Transverse colon (tissue), 4 donors: ENCODE measurements around the gene SORCS3. TPM values are rescaled to one million over a fixed set of nuclear protein-coding genes. Genes with fewer than 3 reads are reported as not detected.

ENCODE experiments used
- DNase-seq: peaks from one replicate; pipeline ENCODE4 v3.0.0-alpha.2; 2019
- H3K27ac ChIP-seq, 4 donors: fragments of 200-600 bp; sonication (generic); 2 replicates each; pipeline ENCODE4 v1.5.1; 2016 to 2018; ENCODE audit warnings: inconsistent platforms in 4 of 4
- H3K27me3 ChIP-seq: fragments of 200-600 bp; sonication (generic); 2 replicates; pipeline ENCODE4 v1.5.1; 2017; ENCODE audit warnings: inconsistent platforms
- H3K36me3 ChIP-seq, 4 donors: fragments of 200-600 bp; sonication (generic); 2 replicates each; pipeline ENCODE4 v1.5.1; 2017 to 2019; ENCODE audit warnings: inconsistent platforms in 4 of 4
- H3K4me1 ChIP-seq, 4 donors: fragments of 200-600 bp; sonication (generic); 2 replicates each; pipeline ENCODE4 v1.5.1; 2017 to 2020; ENCODE audit warnings: inconsistent platforms in 4 of 4
- H3K4me3 ChIP-seq, 4 donors: fragments of 200-600 bp; sonication (generic); 1 replicate in 1 of 4; 2 replicates in 3 of 4; pipeline versions ENCODE4 v1.5.1 to v1.6.1; 2017 to 2019; ENCODE audit warnings: inconsistent platforms in 4 of 4
- H3K9me3 ChIP-seq, 2 donors: fragments of 200-600 bp; sonication (generic); 2 replicates each; pipeline ENCODE4 v1.5.1; 2017 to 2019; ENCODE audit warnings: inconsistent platforms in 2 of 2
- EP300 ChIP-seq: sonication (generic); formaldehyde crosslinking; IDR thresholded peaks from one replicate; pipeline ENCODE4 v1.6.1; 2017; ENCODE audit warnings: antibody characterized with exemption, low read depth
- POLR2A ChIP-seq: fragments of 450-650 bp; IDR thresholded peaks from one replicate; pipeline ENCODE4 v1.6.1; 2016; ENCODE audit warnings: antibody characterized with exemption, mild to moderate bottlenecking, moderate library complexity
- POLR2AphosphoS5 ChIP-seq, 3 donors: sonication (generic); formaldehyde crosslinking; IDR thresholded peaks; one replicate each; pipeline ENCODE4 v1.6.1; 2016; ENCODE audit warnings: antibody characterized with exemption in 3 of 3
- WGBS, 2 donors: methylation state at CpG; one replicate each; pipeline ENCODE4 v1.1.5; 2018; ENCODE audit warnings: low coverage in 1 of 2; 5-methylcytosine and 5-hydroxymethylcytosine counted together
- in situ Hi-C, 4 donors: fragments of 200-750 bp; cut with MboI; loops; one replicate each; pipeline versions ENCODE4 v1.15.0 to v1.15.1; 2017; ENCODE audit warnings: low sequenced_read_pairs in 3 of 4, low pct_ligation_motif_present in 1 of 4, low pct_unique_long_range_greater_than_20kb in 1 of 4
- intact Hi-C: fragments of 100-400 bp; cut with DNase I; formaldehyde crosslinking; loops from one replicate; pipeline ENCODE4 v1.15.1; 2023; ENCODE audit warnings: low total_unique reads
- total RNA-seq, 4 donors: library from RNA; depleted of rRNA; stranded (reverse); fragments of >200 nt; gene quantifications; one replicate each; pipeline ENCODE4 v1.1.0, GENCODE V29; 2016
- TF ChIP-seq, protein P1 (sequence below), 5 experiments: fragments of 200-600 bp in 3 of 5; fragments of 450-650 bp in 2 of 5; sonication (generic) in 3 of 5; IDR thresholded peaks; 1 replicate in 2 of 5; 2 replicates in 3 of 5; pipeline ENCODE4 v1.5.1; 2016 to 2017; ENCODE audit warnings: antibody characterized with exemption in 5 of 5, inconsistent platforms in 3 of 5, mild to moderate bottlenecking in 2 of 5, moderate library complexity in 1 of 5

Gene SORCS3
- total RNA-seq, 4 donors from 2014 or later = 0.14 to 0.32 TPM; not detected in 2

GRCh38 chr10:105183536-105183935, 542.4 kb downstream of the SORCS3 start:
- Histone ChIP-seq H3K27me3 (no peaks in the 10 kb centered on the region), H3K4me3 (no peak overlapping the region), H3K36me3 (no peaks in the 10 kb centered on the region), H3K27ac (no peak overlapping the region), H3K4me1 (no peaks in the 10 kb centered on the region), H3K9me3 (no peaks in the 10 kb centered on the region)
- no peak for DNase-seq
- TF ChIP-seq EP300 (no peak), POLR2AphosphoS5 (IDR thresholded peaks at IDR 0.05) (no peak), POLR2A (no peak)
- TF ChIP-seq, protein P1, sequence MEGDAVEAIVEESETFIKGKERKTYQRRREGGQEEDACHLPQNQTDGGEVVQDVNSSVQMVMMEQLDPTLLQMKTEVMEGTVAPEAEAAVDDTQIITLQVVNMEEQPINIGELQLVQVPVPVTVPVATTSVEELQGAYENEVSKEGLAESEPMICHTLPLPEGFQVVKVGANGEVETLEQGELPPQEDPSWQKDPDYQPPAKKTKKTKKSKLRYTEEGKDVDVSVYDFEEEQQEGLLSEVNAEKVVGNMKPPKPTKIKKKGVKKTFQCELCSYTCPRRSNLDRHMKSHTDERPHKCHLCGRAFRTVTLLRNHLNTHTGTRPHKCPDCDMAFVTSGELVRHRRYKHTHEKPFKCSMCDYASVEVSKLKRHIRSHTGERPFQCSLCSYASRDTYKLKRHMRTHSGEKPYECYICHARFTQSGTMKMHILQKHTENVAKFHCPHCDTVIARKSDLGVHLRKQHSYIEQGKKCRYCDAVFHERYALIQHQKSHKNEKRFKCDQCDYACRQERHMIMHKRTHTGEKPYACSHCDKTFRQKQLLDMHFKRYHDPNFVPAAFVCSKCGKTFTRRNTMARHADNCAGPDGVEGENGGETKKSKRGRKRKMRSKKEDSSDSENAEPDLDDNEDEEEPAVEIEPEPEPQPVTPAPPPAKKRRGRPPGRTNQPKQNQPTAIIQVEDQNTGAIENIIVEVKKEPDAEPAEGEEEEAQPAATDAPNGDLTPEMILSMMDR (IDR thresholded peaks at IDR 0.05) = no peak
- intact Hi-C loops (no loop called here), in situ Hi-C loops (no loop called here)
- 97 to 100% methylated on average over 4 of the region's 4 CpGs for WGBS, 2 donors

DNA sequence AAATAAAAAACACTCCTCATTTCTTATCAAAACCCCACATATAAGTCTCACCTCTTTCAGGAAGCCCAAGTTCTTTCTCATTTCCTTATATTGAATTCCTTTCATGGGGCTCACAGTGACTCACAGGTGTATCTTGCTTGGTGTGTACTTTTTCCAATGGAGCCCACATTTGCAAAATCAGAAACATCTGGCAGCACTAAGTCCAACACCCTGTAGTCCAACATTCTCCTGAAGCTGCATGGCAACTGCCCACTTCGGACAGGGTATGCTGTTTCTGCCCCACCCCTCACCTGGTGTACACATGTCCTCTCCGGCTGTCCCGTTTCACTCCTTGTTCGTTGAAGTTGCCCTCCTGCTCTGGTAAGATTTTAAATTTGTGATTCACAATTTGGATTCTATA, 544.1 kb downstream of the SORCS3 start:
- no peaks in the 10 kb centered on the region for H3K4me1 ChIP-seq
- intact Hi-C loops (no loop called here), in situ Hi-C loops (no loop called here)
- TF ChIP-seq POLR2AphosphoS5 (IDR thresholded peaks at IDR 0.05) = no peak
- TF ChIP-seq EP300 = no peak
- TF ChIP-seq, protein P1 (IDR thresholded peaks at IDR 0.05) = no peak
- no peak for TF ChIP-seq POLR2A
- H3K9me3 ChIP-seq = no peaks in the 10 kb centered on the region
- no peaks in the 10 kb centered on the region for H3K27me3 ChIP-seq
- no peak overlapping the region for H3K27ac ChIP-seq
- no peak overlapping the region for H3K4me3 ChIP-seq
- no peak for DNase-seq
- H3K36me3 ChIP-seq = no peaks in the 10 kb centered on the region
- WGBS, 2 donors = 79 to 81% methylated on average over 4 of the region's 4 CpGs

DNA sequence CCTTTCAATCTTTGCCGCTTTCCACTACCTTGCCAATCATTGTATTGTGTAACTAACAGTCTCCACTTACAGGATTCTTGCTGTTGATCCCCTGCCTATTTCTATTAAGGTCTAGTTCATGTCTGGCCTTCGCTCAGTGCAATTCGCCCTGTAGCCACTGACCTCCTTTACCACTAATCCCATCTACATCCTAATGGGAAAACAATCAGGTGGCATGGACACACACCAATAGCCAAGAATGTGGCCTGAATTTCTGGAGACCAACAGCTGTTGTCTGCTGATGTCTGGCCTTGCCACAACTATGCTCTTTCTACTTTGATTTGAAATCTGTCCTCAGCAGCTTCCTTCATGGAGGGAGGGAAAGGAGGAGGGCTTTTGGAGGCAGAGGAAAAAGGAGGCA, 546.2 kb downstream of the SORCS3 start:
- Histone ChIP-seq H3K4me3 (no peak overlapping the region), H3K36me3 (no peaks in the 10 kb centered on the region), H3K4me1 (no peaks in the 10 kb centered on the region), H3K9me3 (no peaks in the 10 kb centered on the region), H3K27me3 (no peaks in the 10 kb centered on the region), H3K27ac (no peak overlapping the region)
- in situ Hi-C loops = no loop called here
- 86 to 90% methylated on average over 2 to 3 of the region's 3 CpGs for WGBS, 2 donors
- TF ChIP-seq POLR2A = no peak
- no peak for TF ChIP-seq EP300
- TF ChIP-seq POLR2AphosphoS5 (IDR thresholded peaks at IDR 0.05) = no peak
- TF ChIP-seq, protein P1 (IDR thresholded peaks at IDR 0.05) = no peak
- intact Hi-C loops = no loop called here
- DNase-seq = no peak

DNA sequence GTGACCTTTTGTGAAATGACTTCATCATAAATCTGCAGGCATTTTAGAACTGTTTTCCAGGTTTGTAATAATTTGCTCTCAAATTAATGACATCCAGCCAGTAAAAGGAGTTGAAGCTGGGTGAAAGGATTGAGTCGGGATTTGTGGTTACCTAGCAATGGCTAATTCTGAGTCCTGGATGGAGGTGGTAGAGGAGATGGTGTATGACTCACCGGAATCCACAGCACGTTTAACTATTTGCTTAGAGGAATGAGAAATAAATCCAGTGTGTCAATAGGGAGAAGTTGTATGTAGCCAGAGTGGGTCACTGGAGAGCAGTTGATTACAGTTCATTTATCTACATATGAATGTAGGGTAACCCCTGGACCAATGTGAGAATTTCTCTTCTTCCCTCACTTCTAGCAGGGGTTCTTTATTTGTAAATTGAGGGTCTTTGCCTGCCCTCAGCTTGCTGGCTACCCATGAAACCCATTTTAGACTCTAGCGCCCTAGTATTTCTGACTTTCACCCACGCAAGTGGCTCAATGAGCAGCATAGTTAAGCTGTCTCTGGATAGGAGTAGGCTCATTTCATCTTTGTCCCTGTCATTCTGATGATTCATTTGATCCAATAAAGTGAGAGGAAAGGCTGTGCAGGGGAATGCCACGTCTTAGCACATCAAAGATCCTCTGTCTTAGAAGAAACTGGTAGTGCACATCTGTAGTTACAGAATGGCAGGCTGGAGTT, 547.8 kb downstream of the SORCS3 start:
- no peaks in the 10 kb centered on the region for H3K36me3 ChIP-seq
- WGBS, 2 donors = 46 to 56% methylated on average over 4 to 6 of the region's 6 CpGs
- DNase-seq = no peak
- H3K9me3 ChIP-seq = no peaks in the 10 kb centered on the region
- no peak overlapping the region for H3K27ac ChIP-seq
- intact Hi-C loops (no loop called here), in situ Hi-C loops (no loop called here)
- H3K4me1 ChIP-seq = no peaks in the 10 kb centered on the region
- TF ChIP-seq EP300 (no peak), POLR2A (no peak), POLR2AphosphoS5 (IDR thresholded peaks at IDR 0.05) (no peak)
- TF ChIP-seq, protein P1 (IDR thresholded peaks at IDR 0.05) = no peak
- no peak overlapping the region for H3K4me3 ChIP-seq
- no peaks in the 10 kb centered on the region for H3K27me3 ChIP-seq
